ENCODE results near the gene ZFYVE19. TPM values are rescaled to one million over a fixed set of nuclear protein-coding genes. Genes with fewer than 3 reads are reported as not detected.

The ZFYVE19 gene
- total RNA-seq, 2 donors from 2014 or later = 35.9 to 38.7 TPM

GRCh38 chr15:40770147-40770721 lies 36.7 kb upstream of the ZFYVE19 start:
- peaks cover 14% of the 10 kb centered on the region for H3K4me1 Mint-ChIP-seq
- H3K4me3 Mint-ChIP-seq = peak overlapping the region; percentile 51
- H3K27me3 Mint-ChIP-seq = no peaks in the 10 kb centered on the region
- ATAC-seq (replicated peaks) = no peak
- peak overlapping the region; percentile 82 for H3K27ac Mint-ChIP-seq
- peaks cover 35% of the 10 kb centered on the region for H3K36me3 Mint-ChIP-seq (ENCODE audit: low read depth)
- H3K9me3 Mint-ChIP-seq = no peaks in the 10 kb centered on the region

- Mint-ChIP-seq H3K36me3 (ENCODE audit: low read depth) (peaks cover 40% of the 10 kb centered on the region), H3K4me3 (no peak overlapping the region), H3K27ac (peak overlapping the region; percentile 56), H3K4me1 (peaks cover 9% of the 10 kb centered on the region), H3K9me3 (no peaks in the 10 kb centered on the region), H3K27me3 (no peaks in the 10 kb centered on the region)
- no peak for ATAC-seq (replicated peaks)
Observed at GRCh38 chr15:40771242-40771641, 35.6 kb upstream of the ZFYVE19 start.

- ATAC-seq (replicated peaks) = no peak
- Mint-ChIP-seq H3K9me3 (no peaks in the 10 kb centered on the region), H3K27me3 (no peaks in the 10 kb centered on the region), H3K27ac (no peak overlapping the region), H3K36me3 (ENCODE audit: low read depth) (peaks cover 48% of the 10 kb centered on the region), H3K4me3 (no peak overlapping the region), H3K4me1 (peaks cover 16% of the 10 kb centered on the region)
Observed at GRCh38 chr15:40772014-40772413, 34.9 kb upstream of the ZFYVE19 start.

DNA sequence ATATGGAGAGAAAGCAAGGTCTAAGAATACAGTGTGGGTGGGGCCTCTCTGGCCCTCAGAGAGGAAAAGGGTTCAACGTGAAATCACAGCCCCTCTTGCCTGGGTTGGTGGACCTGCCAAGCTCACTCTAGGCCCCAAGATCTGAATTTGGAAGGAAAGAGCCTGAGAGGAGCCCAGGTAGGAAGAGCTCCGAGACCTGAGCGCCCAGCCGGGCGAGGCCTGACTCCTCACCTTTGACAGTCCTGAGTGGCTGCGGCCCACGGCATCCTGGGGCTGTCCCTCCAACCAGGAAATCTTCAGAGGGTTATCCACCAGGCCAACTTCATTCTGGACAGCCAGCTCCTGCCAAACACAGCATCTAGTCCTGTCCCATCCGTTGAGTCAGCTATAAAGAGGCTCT lies 33.4 kb upstream of the ZFYVE19 start:
- no peaks in the 10 kb centered on the region for H3K27me3 Mint-ChIP-seq
- H3K9me3 Mint-ChIP-seq = no peaks in the 10 kb centered on the region
- H3K4me3 Mint-ChIP-seq = no peak overlapping the region
- no peak for ATAC-seq (replicated peaks)
- H3K27ac Mint-ChIP-seq = no peak overlapping the region
- peaks cover 51% of the 10 kb centered on the region for H3K36me3 Mint-ChIP-seq (ENCODE audit: low read depth)
- peaks cover 16% of the 10 kb centered on the region for H3K4me1 Mint-ChIP-seq

GRCh38 chr15:40773902-40774301 lies 33.0 kb upstream of the ZFYVE19 start:
- Mint-ChIP-seq H3K9me3 (no peaks in the 10 kb centered on the region), H3K36me3 (ENCODE audit: low read depth) (peaks cover 49% of the 10 kb centered on the region), H3K27me3 (no peaks in the 10 kb centered on the region), H3K27ac (no peak overlapping the region), H3K4me3 (no peak overlapping the region), H3K4me1 (peaks cover 16% of the 10 kb centered on the region)
- no peak for ATAC-seq (replicated peaks)

GRCh38 chr15:40775007-40775406 lies 31.9 kb upstream of the ZFYVE19 start:
- ATAC-seq (replicated peaks) = no peak
- H3K27ac Mint-ChIP-seq = no peak overlapping the region
- peaks cover 57% of the 10 kb centered on the region for H3K36me3 Mint-ChIP-seq (ENCODE audit: low read depth)
- H3K4me3 Mint-ChIP-seq = no peak overlapping the region
- peaks cover 8% of the 10 kb centered on the region for H3K4me1 Mint-ChIP-seq
- H3K9me3 Mint-ChIP-seq = no peaks in the 10 kb centered on the region
- no peaks in the 10 kb centered on the region for H3K27me3 Mint-ChIP-seq

DNA sequence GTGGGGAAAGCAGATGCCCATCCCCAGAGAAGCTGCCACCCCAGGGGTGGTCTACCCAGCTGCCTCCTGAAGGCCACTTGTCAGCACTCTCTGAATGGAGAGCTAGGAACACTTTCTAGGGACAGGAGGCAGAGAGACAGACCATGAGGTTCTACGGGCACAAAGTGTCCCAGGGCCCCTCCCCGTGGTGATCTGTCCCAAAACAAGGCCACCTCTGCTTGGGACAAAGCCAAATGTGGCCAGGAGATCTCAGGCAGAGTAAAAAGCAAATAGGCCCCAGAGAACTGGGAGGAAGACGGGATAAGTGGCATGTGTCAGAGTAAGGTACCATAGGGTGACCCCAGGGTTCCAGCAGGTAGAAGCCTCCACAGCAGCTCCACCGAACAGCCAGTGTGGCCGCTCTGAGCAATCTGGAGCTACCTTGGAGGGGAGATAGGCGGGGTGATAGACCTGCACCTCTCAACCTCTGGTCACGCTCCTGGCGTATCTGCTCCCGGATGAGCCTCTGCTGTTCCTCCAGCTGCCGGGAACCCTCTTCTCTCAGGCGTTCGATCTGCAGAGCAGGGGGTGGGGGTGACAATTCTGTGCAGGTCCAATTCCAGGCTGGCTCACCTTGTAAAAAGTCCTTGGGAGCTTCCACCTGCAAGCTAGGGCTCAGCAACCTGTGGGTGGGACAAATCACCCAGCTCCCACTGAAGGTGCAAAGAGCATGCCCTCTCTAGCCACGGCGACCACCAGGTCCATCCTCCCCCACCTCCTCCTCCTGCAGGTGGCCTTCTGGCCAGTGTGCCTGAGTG lies 31.0 kb upstream of the ZFYVE19 start:
- H3K27me3 Mint-ChIP-seq = no peaks in the 10 kb centered on the region
- peak overlapping the region; percentile 86 for H3K27ac Mint-ChIP-seq
- peaks cover 57% of the 10 kb centered on the region for H3K36me3 Mint-ChIP-seq (ENCODE audit: low read depth)
- peaks cover 7% of the 10 kb centered on the region for H3K4me1 Mint-ChIP-seq
- H3K9me3 Mint-ChIP-seq = no peaks in the 10 kb centered on the region
- no peak overlapping the region for H3K4me3 Mint-ChIP-seq
- ATAC-seq (replicated peaks) = no peak

DNA sequence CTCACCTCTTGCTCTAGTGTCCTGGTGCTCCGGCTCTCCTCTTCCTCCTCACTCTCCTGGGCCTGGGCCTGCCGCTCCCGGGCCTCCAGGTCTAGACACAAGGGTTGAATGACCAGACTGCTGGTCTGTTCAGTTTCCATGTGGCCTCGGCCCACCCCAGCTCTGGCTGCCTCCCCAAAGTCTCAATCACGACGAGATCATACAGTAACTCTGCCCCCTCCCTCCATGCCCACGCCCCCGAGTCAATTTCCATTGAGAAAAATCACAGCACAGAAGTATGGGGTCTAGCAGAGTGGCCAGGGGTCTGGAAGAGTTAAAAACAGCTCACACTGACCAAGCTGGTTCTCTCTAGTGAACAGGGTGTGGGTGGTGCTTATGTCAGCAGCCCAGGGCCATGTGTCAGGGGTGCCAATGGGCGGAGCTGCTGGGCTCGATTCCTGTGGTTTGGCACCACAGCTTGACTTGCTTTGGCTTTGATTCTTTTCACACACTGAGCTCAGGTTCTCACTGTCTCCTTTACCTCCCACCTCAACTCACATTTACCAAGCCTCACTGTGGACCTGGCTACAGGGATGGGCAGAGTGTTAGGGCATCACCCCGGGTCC lies 30.2 kb upstream of the ZFYVE19 start:
- Mint-ChIP-seq H3K27ac (peak overlapping the region; percentile 86), H3K36me3 (ENCODE audit: low read depth) (peaks cover 50% of the 10 kb centered on the region), H3K4me1 (peaks cover 7% of the 10 kb centered on the region), H3K4me3 (no peak overlapping the region), H3K9me3 (no peaks in the 10 kb centered on the region), H3K27me3 (no peaks in the 10 kb centered on the region)
- ATAC-seq (replicated peaks) = peak; percentile 94

DNA sequence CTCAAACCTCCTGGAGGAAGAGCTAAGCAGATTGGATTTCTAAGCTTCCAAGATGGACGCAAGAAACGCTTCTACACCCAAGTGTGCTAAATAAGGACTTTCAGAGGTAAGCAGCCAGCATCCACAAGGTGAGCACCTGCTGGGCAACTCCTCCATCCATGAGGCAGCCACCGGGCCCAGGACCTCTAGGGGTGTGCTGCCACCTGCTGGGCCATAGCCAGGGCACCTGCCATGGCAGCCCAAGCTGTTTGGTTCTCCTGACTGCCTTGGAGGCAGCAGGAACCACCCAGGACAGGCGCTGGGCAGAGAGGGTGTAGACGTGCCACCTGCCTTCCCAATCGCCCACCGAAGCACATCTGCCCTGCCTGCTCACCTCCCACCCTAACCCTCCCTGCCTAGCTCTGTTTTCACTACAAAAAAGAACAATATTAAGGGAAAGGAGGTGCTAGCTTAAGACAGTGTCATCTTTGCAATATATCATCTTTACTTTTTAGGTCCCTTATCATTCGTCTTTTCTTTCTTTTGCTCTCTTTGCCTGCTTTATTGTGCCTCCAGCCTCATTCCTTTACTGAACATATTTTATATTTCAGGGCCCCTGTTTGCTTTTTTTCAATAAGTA lies 24.2 kb upstream of the ZFYVE19 start:
- Mint-ChIP-seq H3K4me1 (peaks cover 9% of the 10 kb centered on the region), H3K9me3 (no peaks in the 10 kb centered on the region), H3K27me3 (no peaks in the 10 kb centered on the region)

GRCh38 chr15:40785164-40785563 lies 21.7 kb upstream of the ZFYVE19 start:
- Mint-ChIP-seq H3K27ac (no peak overlapping the region), H3K4me1 (peaks cover 16% of the 10 kb centered on the region), H3K9me3 (no peaks in the 10 kb centered on the region), H3K27me3 (no peaks in the 10 kb centered on the region), H3K36me3 (ENCODE audit: low read depth) (peaks cover 6% of the 10 kb centered on the region), H3K4me3 (no peak overlapping the region)
- no peak for ATAC-seq (replicated peaks)

More for the DNA sequence above, 24.2 kb upstream of the ZFYVE19 start:
- H3K36me3 Mint-ChIP-seq (ENCODE audit: low read depth) = peaks cover 18% of the 10 kb centered on the region
- ATAC-seq (replicated peaks) = peak; percentile 86
- no peak overlapping the region for H3K4me3 Mint-ChIP-seq
- H3K27ac Mint-ChIP-seq = no peak overlapping the region

GRCh38 chr15:40785814-40786213 lies 21.1 kb upstream of the ZFYVE19 start:
- Mint-ChIP-seq H3K4me3 (no peak overlapping the region), H3K27ac (no peak overlapping the region), H3K36me3 (ENCODE audit: low read depth) (peaks cover 6% of the 10 kb centered on the region), H3K4me1 (peaks cover 16% of the 10 kb centered on the region), H3K9me3 (no peaks in the 10 kb centered on the region), H3K27me3 (no peaks in the 10 kb centered on the region)
- no peak for ATAC-seq (replicated peaks)

DNA sequence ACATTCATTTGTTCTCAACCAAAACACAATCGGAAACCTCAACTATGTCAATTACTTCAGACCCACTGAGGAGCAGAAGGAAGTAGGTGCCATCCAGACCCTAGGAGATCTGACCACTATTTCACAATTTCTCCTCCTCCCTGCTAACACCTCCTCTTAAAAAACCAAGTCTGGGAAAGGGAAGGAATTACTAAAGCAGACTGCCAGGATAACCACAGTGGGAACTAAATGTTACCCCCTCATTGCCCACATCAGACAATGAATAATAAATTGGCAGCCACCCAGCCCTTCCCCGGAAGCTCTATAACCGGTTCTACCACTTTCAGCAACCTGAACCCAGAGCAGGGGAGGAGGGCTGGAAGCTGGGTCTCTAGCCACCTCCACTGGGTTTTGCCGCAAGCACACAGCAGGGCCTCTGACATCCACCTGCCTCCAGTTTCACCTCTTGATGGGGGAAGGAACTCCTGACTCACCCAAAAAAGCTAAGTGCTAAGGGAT lies 19.5 kb upstream of the ZFYVE19 start:
- Mint-ChIP-seq H3K4me3 (peak overlapping the region; percentile 26), H3K36me3 (ENCODE audit: low read depth) (peaks cover 6% of the 10 kb centered on the region), H3K9me3 (no peaks in the 10 kb centered on the region), H3K27me3 (no peaks in the 10 kb centered on the region), H3K4me1 (peaks cover 16% of the 10 kb centered on the region), H3K27ac (peak overlapping the region; percentile 77)
- ATAC-seq (replicated peaks) = peak; percentile 91

DNA sequence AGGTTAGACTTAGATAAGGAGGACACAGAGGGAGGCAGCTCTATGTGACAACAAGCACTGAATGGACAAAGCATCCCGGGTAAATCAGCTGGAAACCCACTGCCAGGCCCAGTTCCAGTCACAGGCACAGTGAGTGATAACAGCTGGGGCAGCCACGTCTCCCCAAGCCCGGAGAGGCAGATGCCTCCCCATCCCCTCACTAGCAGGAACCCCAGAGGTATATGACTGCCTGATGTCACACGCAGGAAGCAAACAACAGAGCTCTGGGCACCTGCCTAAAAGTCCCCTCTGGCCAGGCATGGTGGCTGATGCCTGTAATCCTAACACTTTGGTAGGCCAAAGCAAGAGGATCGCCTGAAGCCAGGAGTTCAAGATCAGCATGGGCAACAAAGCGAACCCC lies 18.9 kb upstream of the ZFYVE19 start:
- Mint-ChIP-seq H3K4me1 (peaks cover 16% of the 10 kb centered on the region), H3K9me3 (no peaks in the 10 kb centered on the region), H3K27ac (peak overlapping the region; percentile 77), H3K27me3 (no peaks in the 10 kb centered on the region), H3K4me3 (peak overlapping the region; percentile 26), H3K36me3 (ENCODE audit: low read depth) (peaks cover 8% of the 10 kb centered on the region)
- ATAC-seq (replicated peaks) = peak; percentile 5

DNA sequence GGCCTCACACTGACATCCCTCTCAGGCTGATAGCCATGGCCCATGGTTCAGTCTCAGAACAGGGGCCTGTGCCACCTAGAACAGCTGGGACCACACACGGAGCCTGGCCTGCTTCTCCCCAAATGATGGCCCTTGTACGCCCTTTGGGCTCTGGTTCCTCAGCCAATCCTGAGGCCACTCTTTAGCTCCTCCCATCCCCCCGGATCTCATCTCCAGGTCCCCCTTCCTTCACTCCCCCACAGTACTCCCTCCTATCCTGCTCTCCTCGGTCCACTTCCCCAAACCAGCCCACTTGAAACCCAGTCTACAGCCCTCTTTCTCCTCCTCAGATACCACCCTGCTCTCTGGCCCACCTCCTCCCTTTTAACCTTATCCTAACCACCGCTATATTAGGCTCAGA lies 17.8 kb upstream of the ZFYVE19 start:
- H3K36me3 Mint-ChIP-seq (ENCODE audit: low read depth) = peaks cover 10% of the 10 kb centered on the region
- no peak overlapping the region for H3K4me3 Mint-ChIP-seq
- H3K9me3 Mint-ChIP-seq = no peaks in the 10 kb centered on the region
- no peaks in the 10 kb centered on the region for H3K27me3 Mint-ChIP-seq
- no peak for ATAC-seq (replicated peaks)
- peaks cover 26% of the 10 kb centered on the region for H3K4me1 Mint-ChIP-seq
- H3K27ac Mint-ChIP-seq = peak overlapping the region; percentile 72
